Thymus (tissue), 11 donors: ENCODE data around the gene CEACAM1. TPM values are rescaled to one million over a fixed set of nuclear protein-coding genes. Genes with fewer than 3 reads are reported as not detected.
"Not testable (repeated sequence)": the region's sequence is repeated elsewhere in the genome, so short reads cannot be mapped to it uniquely, and the experiment has no call there.

ENCODE experiments used
- DNase-seq, 9 donors: peaks; one replicate each; pipeline ENCODE4 v3.0.0-alpha.2; 2013; ENCODE audit warnings: low spot score in 9 of 9, low read depth in 6 of 9, missing footprints in 1 of 9
- H3K27ac ChIP-seq, 2 donors: one replicate each; pipeline ENCODE4 v1.5.1; 2013; ENCODE audit warnings: control low read depth in 1 of 2, low read depth in 1 of 2, low read length in 1 of 2, mild to moderate bottlenecking in 1 of 2, moderate library complexity in 1 of 2
- H3K27me3 ChIP-seq, 2 donors: one replicate each; pipeline ENCODE4 v1.5.1; 2013; ENCODE audit warnings: low read length in 1 of 2; ENCODE audit not compliant: control insufficient read depth in 2 of 2, insufficient read depth in 1 of 2
- H3K36me3 ChIP-seq, 2 donors: one replicate each; pipeline ENCODE4 v1.5.1; 2013; ENCODE audit warnings: low read length in 1 of 2, mild to moderate bottlenecking in 1 of 2, moderate library complexity in 1 of 2; ENCODE audit not compliant: control insufficient read depth in 2 of 2, insufficient read depth in 2 of 2
- H3K4me1 ChIP-seq, 2 donors: one replicate each; pipeline ENCODE4 v1.5.1; 2013; ENCODE audit warnings: low read length in 2 of 2; ENCODE audit not compliant: control insufficient read depth in 2 of 2, insufficient read depth in 2 of 2
- H3K4me3 ChIP-seq, 2 donors: one replicate each; pipeline ENCODE4 v1.5.1; 2013; ENCODE audit warnings: low read length in 2 of 2, control low read depth in 1 of 2, mild to moderate bottlenecking in 1 of 2
- H3K9me3 ChIP-seq, 2 donors: one replicate each; pipeline ENCODE4 v1.5.1; 2013; ENCODE audit warnings: low read length in 1 of 2, mild to moderate bottlenecking in 1 of 2; ENCODE audit not compliant: control insufficient read depth in 2 of 2, insufficient read depth in 1 of 2
- WGBS: extraction: QIAGEN DNeasy Blood & Tissue Kit; methylation state at CpG from one replicate; pipeline ENCODE4 v1.1.7; 2013; 5-methylcytosine and 5-hydroxymethylcytosine counted together
- polyA plus RNA-seq: library from polyadenylated mRNA; stranded (reverse); fragments of 200-250 nt; gene quantifications from one replicate; pipeline ENCODE4 v1.2.3, GENCODE V29; 2013
- total RNA-seq: library from RNA; stranded (reverse); fragments of 120-200 nt; gene quantifications from one replicate; pipeline ENCODE4 v1.2.4, GENCODE V29; 2013
- donor health status: healthy.

Gene CEACAM1
- total and polyA plus RNA-seq, 2 donors, result 1.3 to 2.0 TPM

DNA sequence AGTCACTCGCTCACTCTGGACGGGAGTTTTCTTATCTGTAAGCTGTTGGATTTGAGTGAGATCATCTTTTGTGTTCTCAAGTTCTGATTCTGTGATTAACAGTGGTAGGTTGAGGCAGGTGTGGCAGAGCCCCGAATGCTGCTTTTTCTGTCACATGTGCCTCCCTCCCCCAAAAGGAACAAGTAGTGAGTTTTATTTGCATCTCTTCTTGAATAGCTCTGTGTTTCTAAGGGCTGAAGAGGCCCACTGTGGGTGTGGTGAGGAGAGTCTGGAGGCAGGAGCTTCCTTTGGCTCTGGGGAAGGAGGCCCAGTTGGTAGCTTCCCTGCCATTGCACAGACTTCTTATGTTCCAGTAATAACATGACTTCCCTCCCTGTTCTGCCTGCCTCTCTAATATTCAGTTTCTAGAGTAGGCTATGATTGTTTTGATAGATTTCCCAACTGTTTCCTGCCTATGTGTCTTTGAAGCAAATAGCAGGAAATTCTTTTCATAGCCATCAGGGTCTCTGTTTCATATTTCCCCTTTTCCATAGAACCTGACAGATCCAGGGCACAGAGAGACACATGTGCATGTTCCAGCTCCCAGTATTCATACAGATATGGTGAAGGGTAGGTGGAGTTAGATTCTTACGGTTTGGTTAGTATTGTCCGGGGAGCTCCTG, 61.6 kb downstream of the CEACAM1 start:
- no peaks in the 10 kb centered on the region for H3K27me3 ChIP-seq
- no peaks in the 10 kb centered on the region for H3K9me3 ChIP-seq
- H3K36me3 ChIP-seq, result no peaks in the 10 kb centered on the region
- H3K27ac ChIP-seq, result no peak overlapping the region
- 67% methylated on average over 5 of the region's 5 CpGs for WGBS
- DNase-seq, result no peak
- no peaks in the 10 kb centered on the region for H3K4me1 ChIP-seq
- H3K4me3 ChIP-seq, result no peak overlapping the region

DNA sequence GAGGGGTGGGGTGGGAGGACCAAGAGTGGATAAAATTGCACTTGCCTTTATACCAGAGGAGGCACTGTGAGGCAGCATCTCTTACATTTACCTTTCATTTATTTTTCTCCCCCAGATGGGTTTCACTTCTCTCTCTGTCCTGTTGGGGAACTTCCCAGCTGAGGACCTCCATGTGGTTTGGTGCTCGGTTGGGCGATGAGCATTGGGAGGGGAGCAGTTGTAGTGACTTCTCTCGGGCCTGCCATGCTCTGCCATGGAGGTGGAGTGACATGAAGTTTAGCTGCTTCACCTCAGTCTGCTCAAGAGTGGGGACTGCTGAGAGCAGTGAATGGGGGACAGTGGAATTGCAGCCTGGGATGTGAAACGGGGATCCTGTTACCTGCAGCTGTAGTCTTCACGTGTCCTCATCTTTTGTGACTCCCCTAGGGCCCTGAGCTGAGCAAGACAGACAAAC, 62.4 kb downstream of the CEACAM1 start:
- 69% methylated on average over 5 of the region's 5 CpGs for WGBS
- Histone ChIP-seq H3K36me3 (no peaks in the 10 kb centered on the region), H3K27ac (no peak overlapping the region), H3K4me3 (no peak overlapping the region), H3K9me3 (no peaks in the 10 kb centered on the region), H3K4me1 (no peaks in the 10 kb centered on the region), H3K27me3 (no peaks in the 10 kb centered on the region)
- DNase-seq, result no peak

- Histone ChIP-seq H3K4me3 (no peak overlapping the region), H3K4me1 (no peaks in the 10 kb centered on the region), H3K27me3 (no peaks in the 10 kb centered on the region), H3K36me3 (no peaks in the 10 kb centered on the region), H3K27ac (no peak overlapping the region), H3K9me3 (no peaks in the 10 kb centered on the region)
- no peak for DNase-seq
- WGBS, result 86% methylated on average over 4 of the region's 4 CpGs
Observed at GRCh38 chr19:42461700-42462324, 66.5 kb downstream of the CEACAM1 start.

- not testable (repeated sequence) for H3K36me3 ChIP-seq, H3K27ac ChIP-seq
- 92% methylated on average over 8 of the region's 8 CpGs for WGBS
Observed at GRCh38 chr19:42461231-42461630, 67.0 kb downstream of the CEACAM1 start.

GRCh38 chr19:42459926-42460325, 68.4 kb downstream of the CEACAM1 start:
- WGBS, result 90% methylated on average over 2 of the region's 2 CpGs
- H3K27me3 ChIP-seq, result no peaks in the 10 kb centered on the region
- no peak overlapping the region for H3K4me3 ChIP-seq
- H3K36me3 ChIP-seq, result no peaks in the 10 kb centered on the region
- H3K27ac ChIP-seq, result no peak overlapping the region
- no peak for DNase-seq
- no peaks in the 10 kb centered on the region for H3K4me1 ChIP-seq
- H3K9me3 ChIP-seq, result no peaks in the 10 kb centered on the region

More at GRCh38 chr19:42461231-42461630, 67.0 kb downstream of the CEACAM1 start:
- DNase-seq, H3K27me3 ChIP-seq, H3K4me1 ChIP-seq, H3K9me3 ChIP-seq, H3K4me3 ChIP-seq: not testable (repeated sequence)

Other genes with a start within 250 kb of the CEACAM1 start
- 0.42 TPM for gene PRR19, start 226.3 kb downstream of the CEACAM1 start, total RNA-seq
- gene PRR19, start 226.3 kb downstream of the CEACAM1 start, polyA plus RNA-seq, result 0.78 TPM
- gene PAFAH1B3, start 225.9 kb downstream of the CEACAM1 start, total RNA-seq, result 61.8 TPM
- 25.6 TPM for gene PAFAH1B3, start 225.9 kb downstream of the CEACAM1 start, polyA plus RNA-seq
- not detected for gene TMEM145, start 215.2 kb downstream of the CEACAM1 start, total RNA-seq
- 0.78 TPM for gene TMEM145, start 215.2 kb downstream of the CEACAM1 start, polyA plus RNA-seq
- 2.7 TPM for gene MEGF8, start 202.8 kb downstream of the CEACAM1 start, total RNA-seq
- 5.5 TPM for gene MEGF8, start 202.8 kb downstream of the CEACAM1 start, polyA plus RNA-seq
- 0.85 TPM for gene CNFN, start 138.2 kb downstream of the CEACAM1 start, total RNA-seq
- gene CNFN, start 138.2 kb downstream of the CEACAM1 start, polyA plus RNA-seq, result 32.7 TPM
- gene LIPE, start 101.1 kb downstream of the CEACAM1 start, total RNA-seq, result 6.8 TPM
- 12.9 TPM for gene LIPE, start 101.1 kb downstream of the CEACAM1 start, polyA plus RNA-seq
- 0.14 TPM for gene CXCL17, start 85.5 kb downstream of the CEACAM1 start, total RNA-seq
- gene CXCL17, start 85.5 kb downstream of the CEACAM1 start, polyA plus RNA-seq, result 8.4 TPM
- 1.7 TPM for gene CEACAM8, start 66.4 kb upstream of the CEACAM1 start, total RNA-seq
- gene CEACAM8, start 66.4 kb upstream of the CEACAM1 start, polyA plus RNA-seq, result 0.41 TPM
- gene PSG3, start 212.0 kb upstream of the CEACAM1 start, total RNA-seq, result 0.05 TPM
- gene PSG3, start 212.0 kb upstream of the CEACAM1 start, polyA plus RNA-seq, result 0.05 TPM
- not detected for gene PSG8, start 237.2 kb upstream of the CEACAM1 start, total RNA-seq
- gene PSG8, start 237.2 kb upstream of the CEACAM1 start, polyA plus RNA-seq, result 0.02 TPM